ENCODE results near the gene NFILZ.

Gene NFILZ

GRCh38 chr19:8641908-8642547 is 11.6 kb downstream of the NFILZ start:
- DNase-seq (ENCODE audit: low spot score): peak; percentile 55

GRCh38 chr19:8642561-8642960 is 12.1 kb downstream of the NFILZ start:
- no peak for DNase-seq (ENCODE audit: low spot score)

GRCh38 chr19:8643860-8644653 is 13.6 kb downstream of the NFILZ start:
- no peak for DNase-seq (ENCODE audit: low spot score)

GRCh38 chr19:8648240-8648639 is 17.8 kb downstream of the NFILZ start:
- no peak for DNase-seq (ENCODE audit: low spot score)

- DNase-seq (ENCODE audit: low spot score): peak; percentile 60
Observed at GRCh38 chr19:8654591-8655339, 24.3 kb downstream of the NFILZ start.

GRCh38 chr19:8655340-8655709 is 24.9 kb downstream of the NFILZ start:
- no peak for DNase-seq (ENCODE audit: low spot score)

GRCh38 chr19:8657869-8658268 is 27.4 kb downstream of the NFILZ start:
- no peak for DNase-seq (ENCODE audit: low spot score)

GRCh38 chr19:8659905-8660304 is 29.5 kb downstream of the NFILZ start:
- no peak for DNase-seq (ENCODE audit: low spot score)

GRCh38 chr19:8662263-8662662 is 31.8 kb downstream of the NFILZ start:
- DNase-seq (ENCODE audit: low spot score): no peak

- no peak for DNase-seq (ENCODE audit: low spot score)
Observed at GRCh38 chr19:8663920-8664670, 33.7 kb downstream of the NFILZ start.

- no peak for DNase-seq (ENCODE audit: low spot score)
Observed at GRCh38 chr19:8664671-8665057, 34.2 kb downstream of the NFILZ start.

GRCh38 chr19:8665468-8666213 is 35.2 kb downstream of the NFILZ start:
- no peak for DNase-seq (ENCODE audit: low spot score)

GRCh38 chr19:8666814-8667405 is 36.5 kb downstream of the NFILZ start:
- DNase-seq (ENCODE audit: low spot score): no peak

GRCh38 chr19:8673276-8673891 is 43.0 kb downstream of the NFILZ start:
- no peak for DNase-seq (ENCODE audit: low spot score)

- DNase-seq (ENCODE audit: low spot score): no peak
Observed at GRCh38 chr19:8675066-8675465, 44.6 kb downstream of the NFILZ start.

GRCh38 chr19:8678244-8678807 is 47.9 kb downstream of the NFILZ start:
- DNase-seq (ENCODE audit: low spot score): no peak
